Measurements from ENCODE around the gene DNAJA3. TPM values are rescaled to one million over a fixed set of nuclear protein-coding genes. Genes with fewer than 3 reads are reported as not detected.

DNAJA3 gene
- total RNA-seq, 1 donor from 2014 or later: 71.2 TPM

DNA sequence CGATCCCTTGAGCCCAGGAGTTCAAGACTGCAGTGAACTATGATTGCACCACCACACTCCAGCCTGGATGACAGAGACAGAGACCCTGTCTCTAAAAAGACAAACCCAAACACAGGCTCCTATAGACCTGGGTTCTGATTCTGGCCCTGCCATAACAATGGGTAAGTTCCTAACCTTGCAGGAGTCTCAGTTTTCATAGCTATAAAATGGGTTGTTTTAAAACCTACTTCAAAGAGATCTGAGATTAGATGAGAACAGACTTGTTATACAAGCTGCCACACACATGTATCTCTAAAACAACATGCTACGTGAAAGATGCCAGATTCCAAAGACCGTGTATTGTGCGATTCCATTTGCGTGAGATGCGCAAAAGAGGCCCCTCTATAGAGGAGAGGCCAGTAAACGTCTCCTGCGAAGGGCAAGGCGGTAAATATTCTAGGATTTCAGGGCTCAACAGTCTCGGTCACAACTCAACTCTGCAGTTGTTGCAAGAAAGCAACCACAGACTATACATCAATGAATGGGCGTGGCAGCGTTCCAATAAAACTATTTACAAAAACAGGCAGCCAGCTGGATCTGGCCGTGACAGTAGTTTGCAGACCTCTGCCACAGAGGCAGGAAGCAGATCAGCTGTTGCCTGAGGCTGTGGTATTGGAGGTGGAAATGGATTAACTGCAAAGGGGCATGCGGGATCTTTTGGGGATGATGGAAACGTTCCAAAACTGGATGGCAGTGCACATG, 15.2 kb upstream of the DNAJA3 start:
- TF ChIP-seq CTCF (IDR thresholded peaks at IDR 0.05; ENCODE audit: insufficient read depth, low read length, poor library complexity, severe bottlenecking): no peak
- H3K4me3 ChIP-seq (ENCODE audit: low read depth, low read length): no peak overlapping the region
- DNase-seq (ENCODE audit: low read depth): no peak
- no peaks in the 10 kb centered on the region for H3K36me3 ChIP-seq (ENCODE audit: control insufficient read depth, insufficient read depth, low read length)
- H3K27me3 ChIP-seq (ENCODE audit: control insufficient read depth, insufficient read depth, low read length): no peaks in the 10 kb centered on the region

DNA sequence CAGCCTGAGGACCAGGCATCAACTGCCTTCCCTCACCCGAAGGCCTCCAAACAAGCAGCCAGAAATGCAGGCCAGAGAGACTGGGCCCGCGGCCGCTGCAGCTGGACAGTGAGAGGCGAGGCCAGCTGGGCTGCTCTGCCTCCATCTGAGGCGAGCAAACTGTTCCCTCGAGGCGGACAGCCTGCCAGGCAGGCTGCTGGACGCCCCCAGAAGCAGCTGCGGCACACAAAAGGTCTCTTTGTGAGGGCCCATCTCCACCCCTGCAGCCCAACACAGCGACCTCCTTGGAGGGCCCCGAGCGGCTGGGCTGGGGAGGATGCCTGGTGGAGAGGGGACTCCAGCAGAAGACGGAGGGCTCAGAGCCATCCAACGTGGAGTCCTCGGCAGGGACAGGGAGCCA, 14.0 kb upstream of the DNAJA3 start:
- no peak for DNase-seq (ENCODE audit: low read depth)
- no peak for TF ChIP-seq CTCF (IDR thresholded peaks at IDR 0.05; ENCODE audit: insufficient read depth, low read length, poor library complexity, severe bottlenecking)
- no peaks in the 10 kb centered on the region for H3K36me3 ChIP-seq (ENCODE audit: control insufficient read depth, insufficient read depth, low read length)
- no peak overlapping the region for H3K4me3 ChIP-seq (ENCODE audit: low read depth, low read length)
- H3K27me3 ChIP-seq (ENCODE audit: control insufficient read depth, insufficient read depth, low read length): no peaks in the 10 kb centered on the region

- no peak for TF ChIP-seq CTCF (IDR thresholded peaks at IDR 0.05; ENCODE audit: insufficient read depth, low read length, poor library complexity, severe bottlenecking)
- H3K36me3 ChIP-seq (ENCODE audit: control insufficient read depth, insufficient read depth, low read length): no peaks in the 10 kb centered on the region
- H3K27me3 ChIP-seq (ENCODE audit: control insufficient read depth, insufficient read depth, low read length): no peaks in the 10 kb centered on the region
- no peak overlapping the region for H3K4me3 ChIP-seq (ENCODE audit: low read depth, low read length)
- no peak for DNase-seq (ENCODE audit: low read depth)
Observed at GRCh38 chr16:4412159-4412558, 13.5 kb upstream of the DNAJA3 start.

- no peak for TF ChIP-seq CTCF (IDR thresholded peaks at IDR 0.05; ENCODE audit: insufficient read depth, low read length, poor library complexity, severe bottlenecking)
- DNase-seq (ENCODE audit: low read depth): no peak
- Histone ChIP-seq H3K4me3 (ENCODE audit: low read depth, low read length) (no peak overlapping the region), H3K27me3 (ENCODE audit: control insufficient read depth, insufficient read depth, low read length) (no peaks in the 10 kb centered on the region), H3K36me3 (ENCODE audit: control insufficient read depth, insufficient read depth, low read length) (no peaks in the 10 kb centered on the region)
Observed at GRCh38 chr16:4412854-4413253, 12.8 kb upstream of the DNAJA3 start.

- no peaks in the 10 kb centered on the region for H3K36me3 ChIP-seq (ENCODE audit: control insufficient read depth, insufficient read depth, low read length)
- TF ChIP-seq CTCF (IDR thresholded peaks at IDR 0.05; ENCODE audit: insufficient read depth, low read length, poor library complexity, severe bottlenecking): no peak
- H3K4me3 ChIP-seq (ENCODE audit: low read depth, low read length): no peak overlapping the region
- DNase-seq (ENCODE audit: low read depth): no peak
- H3K27me3 ChIP-seq (ENCODE audit: control insufficient read depth, insufficient read depth, low read length): no peaks in the 10 kb centered on the region
Observed at GRCh38 chr16:4414187-4414917, 11.3 kb upstream of the DNAJA3 start.

Measured in kidney epithelial cell (primary cell).